ENCODE results near the gene CLEC11A.

Gene CLEC11A

GRCh38 chr19:50702871-50703829, 20.0 kb upstream of the CLEC11A start:
- Histone ChIP-seq H4K20me1 (ENCODE audit: insufficient read depth, low read length) (no peaks in the 10 kb centered on the region), H3K27ac (ENCODE audit: low read length) (no peak overlapping the region), H3K4me2 (ENCODE audit: low read length) (no peak overlapping the region), H3K79me2 (ENCODE audit: low read length) (no peaks in the 10 kb centered on the region), H3K9ac (ENCODE audit: low read length) (no peak overlapping the region), H3K4me3 (ENCODE audit: low read length) (no peak overlapping the region), H2AFZ (ENCODE audit: low read depth, low read length) (no peak overlapping the region), H3K9me3 (ENCODE audit: insufficient read depth, low read length) (no peaks in the 10 kb centered on the region), H3K36me3 (replicated peaks; ENCODE audit: low read depth, low read length) (no peaks in the 10 kb centered on the region), H3K27me3 (ENCODE audit: low read depth, low read length) (peaks cover 28% of the 10 kb centered on the region), H3K4me1 (ENCODE audit: low read length) (0 out of 2 replicates have a peak, but pooled peaks cover 2% of the 10 kb centered on the region)
- TF ChIP-seq CTCF (IDR thresholded peaks at IDR 0.05; ENCODE audit: low read depth, low read length) (no peak), EZH2phosphoT487 (IDR thresholded peaks at IDR 0.05; ENCODE audit: low read depth) (no peak)

- TF ChIP-seq CTCF (IDR thresholded peaks at IDR 0.05; ENCODE audit: low read depth, low read length) (no peak), EZH2phosphoT487 (IDR thresholded peaks at IDR 0.05; ENCODE audit: low read depth) (no peak)
- H3K4me3 ChIP-seq (ENCODE audit: low read length): no peak overlapping the region
- no peaks in the 10 kb centered on the region for H3K9me3 ChIP-seq (ENCODE audit: insufficient read depth, low read length)
- H3K27ac ChIP-seq (ENCODE audit: low read length): no peak overlapping the region
- no peaks in the 10 kb centered on the region for H3K79me2 ChIP-seq (ENCODE audit: low read length)
- H3K36me3 ChIP-seq (replicated peaks; ENCODE audit: low read depth, low read length): no peaks in the 10 kb centered on the region
- no peaks in the 10 kb centered on the region for H4K20me1 ChIP-seq (ENCODE audit: insufficient read depth, low read length)
- 0 out of 2 replicates have a peak, but pooled peaks cover 2% of the 10 kb centered on the region for H3K4me1 ChIP-seq (ENCODE audit: low read length)
- H3K9ac ChIP-seq (ENCODE audit: low read length): no peak overlapping the region
- no peak overlapping the region for H2AFZ ChIP-seq (ENCODE audit: low read depth, low read length)
- peaks cover 20% of the 10 kb centered on the region for H3K27me3 ChIP-seq (ENCODE audit: low read depth, low read length)
- no peak overlapping the region for H3K4me2 ChIP-seq (ENCODE audit: low read length)
These were observed 19.0 kb upstream of the CLEC11A start for GRCh38 chr19:50703915-50704796.

DNA sequence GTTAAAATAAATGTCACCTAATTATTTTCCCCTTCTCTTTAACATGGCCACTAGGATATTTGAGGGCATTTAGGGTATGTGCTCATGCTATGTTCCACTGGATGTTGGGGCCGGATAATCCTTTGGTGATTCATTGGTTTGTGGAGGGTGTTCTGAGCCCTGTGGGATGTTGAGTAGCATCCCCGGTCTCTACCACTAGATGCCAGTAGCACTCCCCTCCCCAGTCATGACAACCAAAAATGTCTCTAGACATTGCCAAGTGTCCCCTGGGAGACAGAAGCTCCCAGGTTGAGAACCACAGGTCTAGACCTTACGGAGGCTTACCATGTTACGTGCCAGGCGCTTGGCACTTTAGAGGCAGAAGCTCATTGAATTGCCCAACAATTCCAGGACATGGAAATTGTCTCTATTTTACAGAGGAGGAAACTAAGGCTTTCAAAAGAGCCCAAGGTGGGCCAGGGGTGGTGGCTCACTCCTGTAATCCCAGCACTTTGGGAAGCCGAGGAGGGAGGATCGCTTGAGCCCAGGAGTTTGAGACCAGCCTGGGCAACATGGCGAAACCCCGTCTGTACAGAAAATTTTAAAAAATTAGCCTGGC, 17.6 kb upstream of the CLEC11A start:
- Histone ChIP-seq H2AFZ (ENCODE audit: low read depth, low read length) (no peak overlapping the region), H3K4me1 (ENCODE audit: low read length) (0 out of 2 replicates have a peak, but pooled peaks cover 2% of the 10 kb centered on the region), H4K20me1 (ENCODE audit: insufficient read depth, low read length) (no peaks in the 10 kb centered on the region), H3K27ac (ENCODE audit: low read length) (no peak overlapping the region), H3K9ac (ENCODE audit: low read length) (no peak overlapping the region), H3K4me2 (ENCODE audit: low read length) (no peak overlapping the region), H3K79me2 (ENCODE audit: low read length) (no peaks in the 10 kb centered on the region), H3K27me3 (ENCODE audit: low read depth, low read length) (peaks cover 8% of the 10 kb centered on the region), H3K4me3 (ENCODE audit: low read length) (no peak overlapping the region), H3K36me3 (replicated peaks; ENCODE audit: low read depth, low read length) (no peaks in the 10 kb centered on the region), H3K9me3 (ENCODE audit: insufficient read depth, low read length) (no peaks in the 10 kb centered on the region)
- TF ChIP-seq CTCF (IDR thresholded peaks at IDR 0.05; ENCODE audit: low read depth, low read length) (peak; percentile 84), EZH2phosphoT487 (IDR thresholded peaks at IDR 0.05; ENCODE audit: low read depth) (no peak)

Data from OCI-LY3 (cell line).